Measurements from ENCODE around the gene TAF8. TPM values are rescaled to one million over a fixed set of nuclear protein-coding genes. Genes with fewer than 3 reads are reported as not detected.

TAF8 gene
- total and polyA plus RNA-seq, 7 experiments from 2014 or later = 23.3 to 58.2 (median 47.2) TPM

DNA sequence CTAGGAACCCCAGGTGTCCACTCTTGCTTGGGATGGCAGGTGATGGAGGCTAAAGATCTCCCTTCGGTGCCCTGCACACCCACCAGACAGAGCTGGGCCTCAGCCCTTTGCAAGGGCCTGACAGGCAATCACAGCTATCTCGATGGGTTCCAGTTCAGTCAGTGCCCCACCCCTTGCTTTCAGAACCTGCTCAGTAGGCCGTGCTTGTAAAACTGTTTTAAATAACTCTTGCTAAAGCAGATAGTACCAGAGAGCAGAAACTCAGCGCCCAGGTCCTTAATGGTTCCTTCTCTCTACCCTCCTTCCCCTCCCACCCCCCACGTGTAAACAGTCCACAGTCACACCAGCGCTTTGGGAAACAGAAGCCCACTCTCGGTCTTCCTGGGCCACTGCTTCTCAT lies 52.9 kb downstream of the TAF8 start:
- ChIA-PET CTCF (interaction anchor here (0.6 to 2.5 kb wide), 5 partner anchors 10 to 1247 kb away, joined by 3 to 8 read pairs (median 3); no protein-coding TSS in a partner anchor), POLR2A (interaction anchor here (0.9 to 1.9 kb wide), 2 partner anchors 59 to 316 kb away, joined by 4 to 6 read pairs; partner anchors contain the start of gene TOMM6)
- Mint-ChIP-seq H3K36me3 (no peaks in the 10 kb centered on the region), H3K4me1 (peaks cover 2 to 35% (median 9%) of the 10 kb centered on the region in 7 donors), H3K27me3 (no peaks in the 10 kb centered on the region), H3K4me3 (peak overlapping the region; percentile 66 to 89 (median 70)), H3K9me3 (peaks cover 0 to 2% (median 0%) of the 10 kb centered on the region in 11 donors), H3K27ac (peak overlapping the region in 2 of 9 donors; percentile 32 to 78)
- Histone ChIP-seq H3K4me3 (ENCODE audit: low read length) (no peak overlapping the region), H3K4me1 (ENCODE audit: control insufficient read depth in 2 of 2, insufficient read depth in 2 of 2, low read length in 2 of 2) (peaks cover 0 to 4% of the 10 kb centered on the region in 2 donors), H3K27ac (ENCODE audit: low read depth, low read length) (no peak overlapping the region), H3K27me3 (ENCODE audit: control insufficient read depth in 2 of 2, insufficient read depth in 2 of 2, low read length in 2 of 2) (no peaks in the 10 kb centered on the region), H3K9me3 (ENCODE audit: control insufficient read depth in 2 of 3, low read length in 3 of 3) (no peaks in the 10 kb centered on the region), H3K36me3 (ENCODE audit: control insufficient read depth in 2 of 3, insufficient read depth in 3 of 3, low read length in 3 of 3) (no peaks in the 10 kb centered on the region)
- intact Hi-C loops (cut with micrococcal nuclease) = loop anchor here in 1 of 2 donors (10.0 kb wide), 1 partner anchor 442 kb away; no protein-coding TSS in a partner anchor
- DNase-seq (no peak), ATAC-seq (no peak)

DNA sequence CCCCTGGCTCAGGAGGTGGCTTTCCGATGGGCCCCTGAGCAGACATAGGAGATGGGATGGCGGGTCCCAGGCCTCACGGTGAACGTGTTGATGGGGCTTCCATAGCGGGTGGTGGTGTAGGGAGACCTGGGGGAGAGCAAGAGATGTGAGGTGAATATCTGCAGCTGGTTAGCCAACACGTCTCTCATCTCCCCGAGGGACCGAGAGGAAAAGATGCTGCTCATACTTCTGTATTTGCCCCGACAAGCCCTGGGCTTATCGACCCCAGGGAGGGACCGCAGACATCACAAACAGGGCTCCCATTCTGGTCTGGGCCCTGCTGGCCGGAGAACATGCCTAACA lies 53.4 kb downstream of the TAF8 start:
- no peak for DNase-seq

DNA sequence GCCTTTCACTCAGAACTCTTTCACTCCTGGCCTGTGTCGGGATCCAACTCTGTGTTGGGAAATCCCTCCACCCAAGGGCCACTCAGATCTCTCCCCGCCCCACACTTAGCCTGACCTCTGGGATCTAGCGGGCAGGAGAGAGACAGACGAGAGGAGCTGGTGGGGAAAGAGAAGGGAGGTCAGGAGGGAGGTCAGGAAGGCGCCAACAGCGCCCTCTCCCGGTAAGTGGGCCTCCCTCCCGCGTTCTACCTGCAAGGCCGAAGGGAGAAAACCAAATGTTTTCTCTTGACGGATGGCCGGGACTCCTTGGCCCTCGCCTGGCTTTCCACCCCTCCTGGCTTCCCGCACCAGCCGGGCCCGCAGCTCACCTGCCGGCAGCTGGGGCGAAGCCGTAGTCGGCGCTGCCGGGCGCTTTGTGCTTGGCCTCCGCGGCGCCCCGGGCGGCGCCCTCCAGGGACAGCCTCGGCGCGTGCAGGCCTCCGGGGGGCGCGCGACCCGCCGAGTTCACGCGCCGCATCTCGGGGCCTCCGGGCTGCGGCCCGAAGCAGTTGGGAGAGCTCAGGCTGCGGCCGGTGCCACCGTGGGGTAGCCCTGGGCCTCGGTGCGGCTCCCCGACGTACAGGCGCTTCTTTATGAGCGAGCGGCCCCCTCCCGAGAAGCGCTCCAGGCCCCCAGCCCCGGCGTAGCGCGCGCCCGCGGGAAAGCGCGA lies 53.9 kb downstream of the TAF8 start:
- DNase-seq (peak; percentile 39 to 79 (median 73)), ATAC-seq (peak; percentile 90)
- ChIA-PET CTCF (interaction anchor here (0.5 to 2.5 kb wide), 17 partner anchors 12 to 585 kb away, joined by 3 to 8 read pairs (median 3); partner anchors contain the start of gene USP49), POLR2A (interaction anchor here (0.7 to 1.9 kb wide), 6 partner anchors 32 to 317 kb away, joined by 3 to 6 read pairs (median 3); partner anchors contain the start of gene TOMM6)
- H3K9me3 Mint-ChIP-seq = peaks cover 0 to 2% (median 0%) of the 10 kb centered on the region in 11 donors
- H3K4me3 Mint-ChIP-seq = peak overlapping the region; percentile 66 to 89 (median 70)
- H3K27ac Mint-ChIP-seq = peak overlapping the region in 5 of 9 donors; percentile 20 to 78 (median 58)
- peak overlapping the region; percentile 41 for H3K27ac ChIP-seq (ENCODE audit: low read depth, low read length)
- H3K4me1 Mint-ChIP-seq = peaks cover 0 to 28% (median 9%) of the 10 kb centered on the region in 7 donors
- peak overlapping the region; percentile 68 for H3K4me3 ChIP-seq (ENCODE audit: low read length)
- intact Hi-C loops (cut with micrococcal nuclease) = loop anchor here (1.0 to 10.0 kb wide), 10 partner anchors 29 to 441 kb away; partner anchors contain the start of genes PRICKLE4 (in 2 of the 2) and TOMM6 (in 1 of the 2)
- H3K27me3 Mint-ChIP-seq = no peaks in the 10 kb centered on the region
- H3K4me1 ChIP-seq (ENCODE audit: control insufficient read depth in 2 of 2, insufficient read depth in 2 of 2, low read length in 2 of 2) = peaks cover 0 to 4% of the 10 kb centered on the region in 2 donors
- H3K27me3 ChIP-seq (ENCODE audit: control insufficient read depth in 2 of 2, insufficient read depth in 2 of 2, low read length in 2 of 2) = no peaks in the 10 kb centered on the region
- no peaks in the 10 kb centered on the region for H3K36me3 Mint-ChIP-seq
- no peaks in the 10 kb centered on the region for H3K9me3 ChIP-seq (ENCODE audit: control insufficient read depth in 2 of 3, low read length in 3 of 3)
- no peaks in the 10 kb centered on the region for H3K36me3 ChIP-seq (ENCODE audit: control insufficient read depth in 2 of 3, insufficient read depth in 3 of 3, low read length in 3 of 3)

More for the DNA sequence above, 53.4 kb downstream of the TAF8 start:
- H3K9me3 Mint-ChIP-seq = peaks cover 0 to 2% (median 0%) of the 10 kb centered on the region in 11 donors
- Histone ChIP-seq H3K36me3 (ENCODE audit: control insufficient read depth in 2 of 3, insufficient read depth in 3 of 3, low read length in 3 of 3) (no peaks in the 10 kb centered on the region), H3K27me3 (ENCODE audit: control insufficient read depth in 2 of 2, insufficient read depth in 2 of 2, low read length in 2 of 2) (no peaks in the 10 kb centered on the region), H3K4me3 (ENCODE audit: low read length) (peak overlapping the region; percentile 68), H3K27ac (ENCODE audit: low read depth, low read length) (no peak overlapping the region), H3K9me3 (ENCODE audit: control insufficient read depth in 2 of 3, low read length in 3 of 3) (no peaks in the 10 kb centered on the region), H3K4me1 (ENCODE audit: control insufficient read depth in 2 of 2, insufficient read depth in 2 of 2, low read length in 2 of 2) (peaks cover 0 to 4% of the 10 kb centered on the region in 2 donors)
- no peak for ATAC-seq
- H3K27ac Mint-ChIP-seq = peak overlapping the region in 6 of 9 donors; percentile 5 to 78 (median 45)
- POLR2A ChIA-PET = interaction anchor here (0.9 to 1.9 kb wide), 2 partner anchors 59 to 316 kb away, joined by 4 to 6 read pairs; partner anchors contain the start of gene TOMM6
- intact Hi-C loops (cut with micrococcal nuclease) = loop anchor here (1.0 to 10.0 kb wide), 10 partner anchors 28 to 441 kb away; partner anchors contain the start of genes PRICKLE4 (in 2 of the 2) and TOMM6 (in 1 of the 2)
- no peaks in the 10 kb centered on the region for H3K27me3 Mint-ChIP-seq
- CTCF ChIA-PET = interaction anchor here (0.7 to 2.5 kb wide), 9 partner anchors 10 to 586 kb away, joined by 3 to 8 read pairs (median 4); no protein-coding TSS in a partner anchor
- H3K4me1 Mint-ChIP-seq = peaks cover 0 to 32% (median 9%) of the 10 kb centered on the region in 7 donors
- H3K4me3 Mint-ChIP-seq = peak overlapping the region; percentile 66 to 89 (median 70)
- H3K36me3 Mint-ChIP-seq = no peaks in the 10 kb centered on the region

DNA sequence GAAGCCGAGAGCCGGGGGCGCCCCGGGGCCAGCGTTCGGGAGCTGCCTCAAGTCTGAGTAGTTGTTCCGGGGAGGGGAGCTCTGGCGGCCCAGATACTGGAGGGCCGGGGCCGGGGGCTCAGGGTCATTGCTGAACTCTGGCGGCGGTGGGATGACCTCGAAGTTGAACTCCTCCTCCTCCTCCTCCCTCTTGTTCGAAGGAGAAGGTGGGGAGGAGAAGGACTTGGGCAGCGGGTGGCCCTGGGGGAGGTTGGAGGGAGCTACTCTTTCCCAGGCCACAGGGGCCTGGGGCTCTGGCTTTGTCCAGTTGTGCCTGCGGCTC lies 54.4 kb downstream of the TAF8 start:
- no peak for ATAC-seq
- no peaks in the 10 kb centered on the region for H3K36me3 Mint-ChIP-seq
- intact Hi-C loops (cut with micrococcal nuclease) = loop anchor here (1.0 to 10.0 kb wide), 10 partner anchors 29 to 440 kb away; partner anchors contain the start of genes PRICKLE4 (in 2 of the 2) and TOMM6 (in 1 of the 2)
- peaks cover 0 to 2% (median 0%) of the 10 kb centered on the region in 11 donors for H3K9me3 Mint-ChIP-seq
- no peak overlapping the region for H3K27ac Mint-ChIP-seq
- H3K4me1 ChIP-seq (ENCODE audit: control insufficient read depth in 2 of 2, insufficient read depth in 2 of 2, low read length in 2 of 2) = peaks cover 0 to 4% of the 10 kb centered on the region in 2 donors
- peaks cover 0 to 26% (median 9%) of the 10 kb centered on the region in 7 donors for H3K4me1 Mint-ChIP-seq
- CTCF ChIA-PET = interaction anchor here (0.6 to 2.5 kb wide), 14 partner anchors 12 to 443 kb away, joined by 3 to 8 read pairs (median 4); partner anchors contain the start of gene USP49
- peak overlapping the region; percentile 41 for H3K27ac ChIP-seq (ENCODE audit: low read depth, low read length)
- POLR2A ChIA-PET = interaction anchor here (0.7 to 1.9 kb wide), 6 partner anchors 32 to 317 kb away, joined by 3 to 6 read pairs (median 3); partner anchors contain the start of gene TOMM6
- no peaks in the 10 kb centered on the region for H3K27me3 ChIP-seq (ENCODE audit: control insufficient read depth in 2 of 2, insufficient read depth in 2 of 2, low read length in 2 of 2)
- peaks cover 0 to under 1% (median 0%) of the 10 kb centered on the region in 5 donors for H3K27me3 Mint-ChIP-seq
- H3K36me3 ChIP-seq (ENCODE audit: control insufficient read depth in 2 of 3, insufficient read depth in 3 of 3, low read length in 3 of 3) = no peaks in the 10 kb centered on the region
- peak overlapping the region in 9 of 10 donors; percentile 25 to 74 (median 62) for H3K4me3 Mint-ChIP-seq
- H3K4me3 ChIP-seq (ENCODE audit: low read length) = peak overlapping the region; percentile 68
- no peaks in the 10 kb centered on the region for H3K9me3 ChIP-seq (ENCODE audit: control insufficient read depth in 2 of 3, low read length in 3 of 3)
- DNase-seq = no peak

DNA sequence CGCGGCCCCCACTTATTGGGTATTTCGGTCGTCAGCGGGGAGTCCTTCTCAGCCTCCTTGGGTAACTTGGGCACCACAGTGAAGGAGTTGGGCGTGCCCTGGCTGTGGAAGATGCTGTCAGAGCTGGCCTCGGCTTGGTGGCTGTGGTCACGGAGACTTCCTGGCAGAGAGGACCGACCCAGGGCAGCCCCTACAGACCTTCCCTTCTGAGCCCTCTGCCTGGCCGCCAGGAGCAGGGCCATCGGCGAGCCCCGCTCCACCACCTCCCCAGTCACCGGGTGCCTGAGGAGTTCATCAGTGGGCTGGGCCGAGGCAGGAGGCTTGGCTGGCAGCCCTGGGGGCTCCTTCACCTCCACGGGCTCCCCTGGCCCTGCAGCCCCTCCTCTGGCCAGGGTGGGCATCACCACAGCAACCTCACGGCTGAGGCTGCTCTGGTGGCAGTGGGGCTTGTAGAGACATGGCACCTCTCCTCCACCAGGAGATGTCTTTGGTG lies 54.9 kb downstream of the TAF8 start:
- peaks cover 0 to 4% of the 10 kb centered on the region in 2 donors for H3K4me1 ChIP-seq (ENCODE audit: control insufficient read depth in 2 of 2, insufficient read depth in 2 of 2, low read length in 2 of 2)
- no peak overlapping the region for H3K4me3 ChIP-seq (ENCODE audit: low read length)
- ChIA-PET POLR2A (interaction anchor here (0.7 to 1.2 kb wide), 4 partner anchors 31 to 206 kb away, joined by 3 read pairs; no protein-coding TSS in a partner anchor), CTCF (interaction anchor here (0.6 to 2.5 kb wide), 10 partner anchors 12 to 442 kb away, joined by 3 to 8 read pairs (median 4); partner anchors contain the start of gene USP49)
- H3K27ac Mint-ChIP-seq = no peak overlapping the region
- H3K27me3 ChIP-seq (ENCODE audit: control insufficient read depth in 2 of 2, insufficient read depth in 2 of 2, low read length in 2 of 2) = no peaks in the 10 kb centered on the region
- peaks cover 0 to 5% (median 0%) of the 10 kb centered on the region in 5 donors for H3K27me3 Mint-ChIP-seq
- no peak overlapping the region for H3K27ac ChIP-seq (ENCODE audit: low read depth, low read length)
- no peaks in the 10 kb centered on the region for H3K36me3 Mint-ChIP-seq
- H3K9me3 ChIP-seq (ENCODE audit: control insufficient read depth in 2 of 3, low read length in 3 of 3) = no peaks in the 10 kb centered on the region
- no peaks in the 10 kb centered on the region for H3K36me3 ChIP-seq (ENCODE audit: control insufficient read depth in 2 of 3, insufficient read depth in 3 of 3, low read length in 3 of 3)
- H3K9me3 Mint-ChIP-seq = peaks cover 0 to 2% (median 0%) of the 10 kb centered on the region in 11 donors
- DNase-seq = no peak
- ATAC-seq = no peak
- peaks cover 0 to 22% (median 9%) of the 10 kb centered on the region in 7 donors for H3K4me1 Mint-ChIP-seq
- intact Hi-C loops (cut with micrococcal nuclease) = loop anchor here in 1 of 2 donors (2.0 to 10.0 kb wide), 3 partner anchors 30 to 440 kb away; partner anchors contain the start of gene PRICKLE4
- H3K4me3 Mint-ChIP-seq = peak overlapping the region in 9 of 10 donors; percentile 25 to 74 (median 62)

DNA sequence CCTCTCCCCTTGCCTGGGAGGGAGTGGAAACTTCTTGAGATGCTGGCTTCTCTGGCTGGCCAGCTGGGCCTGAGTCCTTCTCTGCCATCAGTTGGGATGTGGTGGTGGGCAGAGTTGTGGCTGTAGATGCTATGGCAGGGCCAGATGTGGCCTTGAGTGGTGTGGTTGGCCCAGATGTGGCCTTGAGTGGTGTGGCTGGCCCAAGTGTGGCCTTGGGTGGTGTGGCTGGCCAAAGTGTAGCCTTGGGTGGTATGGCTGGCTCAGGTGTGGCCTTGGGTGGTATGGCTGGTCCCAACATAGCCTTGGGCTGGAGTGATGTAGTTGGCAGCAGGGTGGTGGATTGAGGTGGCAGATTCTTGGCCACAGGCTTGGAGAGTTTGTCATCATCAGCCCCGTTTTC lies 55.4 kb downstream of the TAF8 start:
- H3K4me1 Mint-ChIP-seq = peaks cover 0 to 17% (median 9%) of the 10 kb centered on the region in 7 donors

More for the DNA sequence above, 55.4 kb downstream of the TAF8 start:
- POLR2A ChIA-PET = interaction anchor here (1.2 kb wide), 1 partner anchor 207 kb away, joined by 3 read pairs; no protein-coding TSS in a partner anchor
- intact Hi-C loops (cut with micrococcal nuclease) = loop anchor here in 1 of 2 donors (2.0 to 10.0 kb wide), 3 partner anchors 31 to 439 kb away; partner anchors contain the start of gene PRICKLE4
- peak overlapping the region in 8 of 10 donors; percentile 8 to 68 (median 42) for H3K4me3 Mint-ChIP-seq
- ATAC-seq = no peak
- no peaks in the 10 kb centered on the region for H3K36me3 ChIP-seq (ENCODE audit: control insufficient read depth in 2 of 3, insufficient read depth in 3 of 3, low read length in 3 of 3)
- H3K4me3 ChIP-seq (ENCODE audit: low read length) = no peak overlapping the region
- H3K36me3 Mint-ChIP-seq = no peaks in the 10 kb centered on the region
- peaks cover 0 to 4% of the 10 kb centered on the region in 2 donors for H3K4me1 ChIP-seq (ENCODE audit: control insufficient read depth in 2 of 2, insufficient read depth in 2 of 2, low read length in 2 of 2)
- CTCF ChIA-PET = interaction anchor here (1.2 kb wide), 1 partner anchor 11 kb away, joined by 4 read pairs; no protein-coding TSS in a partner anchor
- no peak for DNase-seq
- peaks cover 0 to 2% (median 0%) of the 10 kb centered on the region in 11 donors for H3K9me3 Mint-ChIP-seq
- peak overlapping the region in 1 of 9 donors; percentile 51 for H3K27ac Mint-ChIP-seq
- H3K27me3 ChIP-seq (ENCODE audit: control insufficient read depth in 2 of 2, insufficient read depth in 2 of 2, low read length in 2 of 2) = no peaks in the 10 kb centered on the region
- H3K27ac ChIP-seq (ENCODE audit: low read depth, low read length) = no peak overlapping the region
- H3K9me3 ChIP-seq (ENCODE audit: control insufficient read depth in 2 of 3, low read length in 3 of 3) = no peaks in the 10 kb centered on the region
- H3K27me3 Mint-ChIP-seq = peaks cover 0 to 5% (median 0%) of the 10 kb centered on the region in 5 donors

All from naive thymus-derived CD4-positive, alpha-beta T cell (primary cell).